Naive B cell (primary cell): ENCODE data around the gene FKBP8. TPM values are rescaled to one million over a fixed set of nuclear protein-coding genes. Genes with fewer than 3 reads are reported as not detected.
A peak's percentile ranks its signal among the peaks of the same experiment; 100 is the strongest.

Experiments
- ATAC-seq, 2 donors: fragments of 150-1000 bp; cut with Tn5 transposase; 2 replicates each; pipeline ENCODE4 v1.10.0; 2021; ENCODE audit warnings: low read depth in 2 of 2, mild to moderate bottlenecking in 2 of 2, moderate library complexity in 2 of 2
- DNase-seq: peaks from one replicate; pipeline ENCODE4 v3.0.0; 2022
- H3K27ac Mint-ChIP-seq, 6 donors: one replicate each; pipeline ENCODE4 v1.8.0; 2020 to 2022; ENCODE audit warnings: mild to moderate bottlenecking in 6 of 6, mixed read lengths in 6 of 6, moderate library complexity in 5 of 6, inconsistent platforms in 2 of 6
- H3K27me3 Mint-ChIP-seq, 3 donors: one replicate each; pipeline ENCODE4 v1.8.0; 2021 to 2022; ENCODE audit warnings: mixed read lengths in 3 of 3, mild to moderate bottlenecking in 1 of 3
- H3K36me3 Mint-ChIP-seq, 2 donors: one replicate each; pipeline ENCODE4 v1.8.0; 2020 to 2022; ENCODE audit warnings: mixed read lengths in 2 of 2, inconsistent platforms in 1 of 2, mild to moderate bottlenecking in 1 of 2
- H3K4me1 Mint-ChIP-seq, 3 donors: one replicate each; pipeline ENCODE4 v1.8.0; 2020 to 2022; ENCODE audit warnings: mixed read lengths in 3 of 3, inconsistent platforms in 1 of 3, mild to moderate bottlenecking in 1 of 3, moderate library complexity in 1 of 3
- H3K4me3 Mint-ChIP-seq, 8 donors: one replicate each; pipeline ENCODE4 v1.8.0; 2020 to 2022; ENCODE audit warnings: mild to moderate bottlenecking in 8 of 8, mixed read lengths in 8 of 8, moderate library complexity in 8 of 8, inconsistent platforms in 2 of 8
- H3K9me3 Mint-ChIP-seq, 7 donors: one replicate each; pipeline ENCODE4 v1.8.0; 2020 to 2022; ENCODE audit warnings: mixed read lengths in 7 of 7, mild to moderate bottlenecking in 5 of 7, inconsistent platforms in 2 of 7, moderate library complexity in 1 of 7
- polyA plus RNA-seq, 6 donors: library from polyadenylated mRNA; unstranded; fragments of 300-500 nt; fragmentation: Illumina TruSeq; gene quantifications; one replicate each; pipeline ENCODE4 v1.2.3, GENCODE V29; 2021; ENCODE audit warnings: low read depth in 6 of 6

FKBP8 gene
- polyA plus RNA-seq, 6 donors from 2014 or later = 69.8 to 100 (median 71.6) TPM

GRCh38 chr19:18501351-18501750, 42.0 kb downstream of the FKBP8 start:
- Mint-ChIP-seq H3K27me3 (no peaks in the 10 kb centered on the region), H3K9me3 (no peaks in the 10 kb centered on the region), H3K27ac (peak overlapping the region in 3 of 6 donors; percentile 51 to 87 (median 58)), H3K36me3 (no peaks in the 10 kb centered on the region), H3K4me1 (peaks cover 56 to 94% (median 84%) of the 10 kb centered on the region in 3 donors), H3K4me3 (peak overlapping the region in 4 of 8 donors; percentile 10 to 72 (median 46))
- ATAC-seq = no peak
- DNase-seq = no peak

GRCh38 chr19:18500799-18501198, 42.6 kb downstream of the FKBP8 start:
- Mint-ChIP-seq H3K4me3 (peak overlapping the region in 2 of 8 donors; percentile 21 to 58), H3K27me3 (no peaks in the 10 kb centered on the region), H3K27ac (no peak overlapping the region), H3K9me3 (no peaks in the 10 kb centered on the region), H3K36me3 (no peaks in the 10 kb centered on the region), H3K4me1 (peaks cover 59 to 97% (median 84%) of the 10 kb centered on the region in 3 donors)
- ATAC-seq (no peak), DNase-seq (no peak)

- Mint-ChIP-seq H3K4me1 (peaks cover 58 to 95% (median 85%) of the 10 kb centered on the region in 3 donors), H3K27me3 (no peaks in the 10 kb centered on the region), H3K4me3 (no peak overlapping the region), H3K27ac (peak overlapping the region in 1 of 6 donors; percentile 33), H3K9me3 (no peaks in the 10 kb centered on the region), H3K36me3 (no peaks in the 10 kb centered on the region)
- DNase-seq (no peak), ATAC-seq (no peak)
Measured at GRCh38 chr19:18500376-18500775, 43.0 kb downstream of the FKBP8 start.

- H3K27me3 Mint-ChIP-seq = no peaks in the 10 kb centered on the region
- no peak overlapping the region for H3K27ac Mint-ChIP-seq
- H3K36me3 Mint-ChIP-seq = no peaks in the 10 kb centered on the region
- no peak for DNase-seq
- ATAC-seq = no peak
- H3K9me3 Mint-ChIP-seq = no peaks in the 10 kb centered on the region
- peaks cover 57 to 95% (median 84%) of the 10 kb centered on the region in 3 donors for H3K4me1 Mint-ChIP-seq
- no peak overlapping the region for H3K4me3 Mint-ChIP-seq
Measured at GRCh38 chr19:18499055-18499775, 44.2 kb downstream of the FKBP8 start.

GRCh38 chr19:18496980-18497256, 46.5 kb downstream of the FKBP8 start:
- peak overlapping the region in 1 of 8 donors; percentile 0 for H3K4me3 Mint-ChIP-seq
- no peaks in the 10 kb centered on the region for H3K9me3 Mint-ChIP-seq
- H3K27me3 Mint-ChIP-seq = no peaks in the 10 kb centered on the region
- no peak for DNase-seq
- H3K4me1 Mint-ChIP-seq = peaks cover 48 to 85% (median 78%) of the 10 kb centered on the region in 3 donors
- no peaks in the 10 kb centered on the region for H3K36me3 Mint-ChIP-seq
- peak overlapping the region in 2 of 6 donors; percentile 49 to 74 for H3K27ac Mint-ChIP-seq
- ATAC-seq = no peak

GRCh38 chr19:18496167-18496979, 47.0 kb downstream of the FKBP8 start:
- ATAC-seq = peak; percentile 12 to 45
- Mint-ChIP-seq H3K4me1 (peaks cover 45 to 82% (median 76%) of the 10 kb centered on the region in 3 donors), H3K4me3 (peak overlapping the region in 5 of 8 donors; percentile 21 to 82 (median 61))

GRCh38 chr19:18495204-18495911, 48.0 kb downstream of the FKBP8 start:
- no peak for DNase-seq
- Mint-ChIP-seq H3K4me1 (peaks cover 40 to 77% (median 68%) of the 10 kb centered on the region in 3 donors), H3K27ac (peak overlapping the region in 2 of 6 donors; percentile 44 to 79), H3K4me3 (peak overlapping the region in 3 of 8 donors; percentile 20 to 61 (median 21)), H3K9me3 (no peaks in the 10 kb centered on the region), H3K27me3 (no peaks in the 10 kb centered on the region), H3K36me3 (no peaks in the 10 kb centered on the region)
- no peak for ATAC-seq

More at GRCh38 chr19:18496167-18496979, 47.0 kb downstream of the FKBP8 start:
- Mint-ChIP-seq H3K9me3 (no peaks in the 10 kb centered on the region), H3K36me3 (no peaks in the 10 kb centered on the region), H3K27ac (peak overlapping the region in 3 of 6 donors; percentile 49 to 61 (median 50)), H3K27me3 (no peaks in the 10 kb centered on the region)
- no peak for DNase-seq

- ATAC-seq = no peak
- no peaks in the 10 kb centered on the region for H3K36me3 Mint-ChIP-seq
- peak overlapping the region in 2 of 6 donors; percentile 67 to 88 for H3K27ac Mint-ChIP-seq
- no peaks in the 10 kb centered on the region for H3K27me3 Mint-ChIP-seq
- H3K4me3 Mint-ChIP-seq = peak overlapping the region in 2 of 8 donors; percentile 44 to 57
- H3K9me3 Mint-ChIP-seq = no peaks in the 10 kb centered on the region
- peaks cover 40 to 74% (median 64%) of the 10 kb centered on the region in 3 donors for H3K4me1 Mint-ChIP-seq
- DNase-seq = no peak
Measured at GRCh38 chr19:18494267-18494607, 49.1 kb downstream of the FKBP8 start.

GRCh38 chr19:18493440-18494266, 49.7 kb downstream of the FKBP8 start:
- Mint-ChIP-seq H3K4me3 (peak overlapping the region in 1 of 8 donors; percentile 22), H3K36me3 (no peaks in the 10 kb centered on the region), H3K27ac (peak overlapping the region in 1 of 6 donors; percentile 88), H3K9me3 (no peaks in the 10 kb centered on the region), H3K4me1 (peaks cover 40 to 68% (median 64%) of the 10 kb centered on the region in 3 donors), H3K27me3 (no peaks in the 10 kb centered on the region)
- ATAC-seq (no peak), DNase-seq (no peak)

GRCh38 chr19:18491995-18492953, 51.1 kb downstream of the FKBP8 start:
- DNase-seq = no peak
- no peak for ATAC-seq
- Mint-ChIP-seq H3K4me1 (peaks cover 42 to 76% (median 67%) of the 10 kb centered on the region in 3 donors), H3K4me3 (no peak overlapping the region), H3K9me3 (no peaks in the 10 kb centered on the region), H3K27ac (peak overlapping the region in 2 of 6 donors; percentile 30 to 41), H3K27me3 (no peaks in the 10 kb centered on the region), H3K36me3 (no peaks in the 10 kb centered on the region)

- Mint-ChIP-seq H3K4me3 (no peak overlapping the region), H3K27ac (peak overlapping the region in 1 of 6 donors; percentile 66), H3K9me3 (no peaks in the 10 kb centered on the region), H3K4me1 (peaks cover 37 to 76% (median 64%) of the 10 kb centered on the region in 3 donors), H3K27me3 (no peaks in the 10 kb centered on the region), H3K36me3 (no peaks in the 10 kb centered on the region)
- DNase-seq (no peak), ATAC-seq (no peak)
Measured at GRCh38 chr19:18490728-18491127, 52.6 kb downstream of the FKBP8 start.

- no peaks in the 10 kb centered on the region for H3K36me3 Mint-ChIP-seq
- H3K4me3 Mint-ChIP-seq = no peak overlapping the region
- ATAC-seq (no peak), DNase-seq (no peak)
- no peaks in the 10 kb centered on the region for H3K9me3 Mint-ChIP-seq
- H3K27me3 Mint-ChIP-seq = no peaks in the 10 kb centered on the region
- no peak overlapping the region for H3K27ac Mint-ChIP-seq
- peaks cover 35 to 75% (median 63%) of the 10 kb centered on the region in 3 donors for H3K4me1 Mint-ChIP-seq
Measured at GRCh38 chr19:18489627-18490184, 53.7 kb downstream of the FKBP8 start.
